Inflammatory macrophage (primary cell): Measurements from ENCODE around the gene CNFN.

ENCODE experiments used
- DNase-seq, 2 donors: peaks; one replicate each; pipeline ENCODE4 v3.0.0-alpha.2; 2020 to 2022
- total RNA-seq, 18 experiments: gene quantifications; one replicate each; lab custom pipeline; 2026; ENCODE audit warnings: mixed read lengths in 6 of 18, inconsistent platforms in 2 of 18; lab: John Stamatoyannopoulos, UW

The CNFN gene
- total RNA-seq = 0 to 0.07 (median 0) reads per million in 18 experiments

GRCh38 chr19:42389899-42390298 is at the start of gene CNFN:
Gene CNFN (minus strand): TSS chr19:42390297. CDS start chr19:42389037, 1,260 bp downstream.
- DNase-seq = no peak

GRCh38 chr19:42436006-42436405 is 45.9 kb upstream of the CNFN start:
- DNase-seq = no peak

- DNase-seq = no peak
Observed at GRCh38 chr19:42435316-42435715, 45.2 kb upstream of the CNFN start.

GRCh38 chr19:42433503-42434260 is 43.6 kb upstream of the CNFN start:
- DNase-seq = peak; percentile 48 to 51

- DNase-seq = no peak
Observed at GRCh38 chr19:42431486-42431885, 41.4 kb upstream of the CNFN start.

- no peak for DNase-seq
Observed at GRCh38 chr19:42428676-42429075, 38.6 kb upstream of the CNFN start.

- peak in 1 of 2 donors; percentile 15 for DNase-seq
Observed at GRCh38 chr19:42427313-42427712, 37.2 kb upstream of the CNFN start, which contains the start of gene LIPE. Gene LIPE (minus strand): TSS chr19:42427388. CDS start chr19:42427149, 239 bp downstream.

- no peak for DNase-seq
Observed at GRCh38 chr19:42426643-42427042, 36.5 kb upstream of the CNFN start.

GRCh38 chr19:42424712-42425131 is 34.6 kb upstream of the CNFN start:
- no peak for DNase-seq

GRCh38 chr19:42424345-42424707 is 34.2 kb upstream of the CNFN start:
- DNase-seq = no peak

GRCh38 chr19:42423462-42424344 is 33.6 kb upstream of the CNFN start:
- peak; percentile 70 for DNase-seq

GRCh38 chr19:42422901-42423461 is 32.9 kb upstream of the CNFN start:
- no peak for DNase-seq

- no peak for DNase-seq
Observed at GRCh38 chr19:42422092-42422900, 32.2 kb upstream of the CNFN start.

GRCh38 chr19:42421591-42422031 is 31.5 kb upstream of the CNFN start:
- no peak for DNase-seq

GRCh38 chr19:42421101-42421500 is 31.0 kb upstream of the CNFN start:
- no peak for DNase-seq

GRCh38 chr19:42420055-42420544 is 30.0 kb upstream of the CNFN start:
- peak; percentile 40 to 60 for DNase-seq

- no peak for DNase-seq
Observed at GRCh38 chr19:42419309-42419708, 29.2 kb upstream of the CNFN start.

GRCh38 chr19:42412661-42413076 is 22.6 kb upstream of the CNFN start:
- DNase-seq = no peak

- no peak for DNase-seq
Observed at GRCh38 chr19:42412227-42412626, 22.1 kb upstream of the CNFN start.

- DNase-seq = no peak
Observed at GRCh38 chr19:42411581-42412178, 21.6 kb upstream of the CNFN start.

GRCh38 chr19:42410371-42410770 is 20.3 kb upstream of the CNFN start:
- DNase-seq = no peak

GRCh38 chr19:42409477-42409876 is 19.4 kb upstream of the CNFN start:
- no peak for DNase-seq
